ENCODE results near the gene AGXT.

Gene AGXT

GRCh38 chr2:240898108-240898730 is 29.6 kb downstream of the AGXT start:
- Histone ChIP-seq H3K9ac (no peak overlapping the region), H2AFZ (ENCODE audit: low read depth) (no peak overlapping the region), H4K20me1 (ENCODE audit: insufficient read depth) (no peaks in the 10 kb centered on the region), H3K27ac (no peak overlapping the region), H3K79me2 (ENCODE audit: insufficient read depth, low read depth) (no peaks in the 10 kb centered on the region), H3K36me3 (ENCODE audit: insufficient read depth) (no peaks in the 10 kb centered on the region), H3K4me3 (IDR thresholded peaks at IDR 0.05; ENCODE audit: insufficient read depth, low read depth, low read length) (no peak overlapping the region), H3K27me3 (ENCODE audit: insufficient read depth, low read depth) (peaks cover 11% of the 10 kb centered on the region; the same call in 1 of the 2 replicates), H3K4me2 (no peak overlapping the region), H3K4me1 (ENCODE audit: low read depth, poor library complexity, severe bottlenecking) (no peaks in the 10 kb centered on the region)
- TF ChIP-seq CTCF (conservative IDR thresholded peaks at IDR 0.05; ENCODE audit: low read depth, low read length), result no peak

- Histone ChIP-seq H3K4me1 (ENCODE audit: low read depth, poor library complexity, severe bottlenecking) (no peaks in the 10 kb centered on the region), H4K20me1 (ENCODE audit: insufficient read depth) (no peaks in the 10 kb centered on the region), H3K4me2 (no peak overlapping the region), H2AFZ (ENCODE audit: low read depth) (no peak overlapping the region), H3K4me3 (IDR thresholded peaks at IDR 0.05; ENCODE audit: insufficient read depth, low read depth, low read length) (no peak overlapping the region), H3K27me3 (ENCODE audit: insufficient read depth, low read depth) (peaks cover 13% of the 10 kb centered on the region; the same call in 1 of the 2 replicates), H3K27ac (no peak overlapping the region), H3K36me3 (ENCODE audit: insufficient read depth) (no peaks in the 10 kb centered on the region), H3K9ac (no peak overlapping the region), H3K79me2 (ENCODE audit: insufficient read depth, low read depth) (no peaks in the 10 kb centered on the region)
- TF ChIP-seq CTCF (conservative IDR thresholded peaks at IDR 0.05; ENCODE audit: low read depth, low read length), result no peak
Measured at GRCh38 chr2:240898731-240899467, 30.3 kb downstream of the AGXT start.

GRCh38 chr2:240899468-240899865 is 30.8 kb downstream of the AGXT start:
- H3K4me2 ChIP-seq, result no peak overlapping the region
- no peaks in the 10 kb centered on the region for H4K20me1 ChIP-seq (ENCODE audit: insufficient read depth)
- no peak overlapping the region for H2AFZ ChIP-seq (ENCODE audit: low read depth)
- peaks cover 16% of the 10 kb centered on the region; the same call in 1 of the 2 replicates for H3K27me3 ChIP-seq (ENCODE audit: insufficient read depth, low read depth)
- no peaks in the 10 kb centered on the region for H3K4me1 ChIP-seq (ENCODE audit: low read depth, poor library complexity, severe bottlenecking)
- no peak overlapping the region for H3K27ac ChIP-seq
- no peak overlapping the region for H3K4me3 ChIP-seq (IDR thresholded peaks at IDR 0.05; ENCODE audit: insufficient read depth, low read depth, low read length)
- no peak overlapping the region for H3K9ac ChIP-seq
- H3K36me3 ChIP-seq (ENCODE audit: insufficient read depth), result no peaks in the 10 kb centered on the region
- H3K79me2 ChIP-seq (ENCODE audit: insufficient read depth, low read depth), result no peaks in the 10 kb centered on the region
- no peak for TF ChIP-seq CTCF (conservative IDR thresholded peaks at IDR 0.05; ENCODE audit: low read depth, low read length)

GRCh38 chr2:240900141-240900860 is 31.7 kb downstream of the AGXT start:
- no peaks in the 10 kb centered on the region for H4K20me1 ChIP-seq (ENCODE audit: insufficient read depth)
- H2AFZ ChIP-seq (ENCODE audit: low read depth), result no peak overlapping the region
- H3K4me3 ChIP-seq (IDR thresholded peaks at IDR 0.05; ENCODE audit: insufficient read depth, low read depth, low read length), result no peak overlapping the region
- no peak overlapping the region for H3K9ac ChIP-seq
- H3K79me2 ChIP-seq (ENCODE audit: insufficient read depth, low read depth), result no peaks in the 10 kb centered on the region
- H3K27me3 ChIP-seq (ENCODE audit: insufficient read depth, low read depth), result peaks cover 18% of the 10 kb centered on the region; the same call in 1 of the 2 replicates
- H3K4me1 ChIP-seq (ENCODE audit: low read depth, poor library complexity, severe bottlenecking), result no peaks in the 10 kb centered on the region
- H3K36me3 ChIP-seq (ENCODE audit: insufficient read depth), result no peaks in the 10 kb centered on the region
- no peak overlapping the region for H3K4me2 ChIP-seq
- no peak for TF ChIP-seq CTCF (conservative IDR thresholded peaks at IDR 0.05; ENCODE audit: low read depth, low read length)
- H3K27ac ChIP-seq, result no peak overlapping the region

Measured in KMS-11 (cell line).